ENCODE measurements around the gene GNRHR.

- TF ChIP-seq, protein P1, sequence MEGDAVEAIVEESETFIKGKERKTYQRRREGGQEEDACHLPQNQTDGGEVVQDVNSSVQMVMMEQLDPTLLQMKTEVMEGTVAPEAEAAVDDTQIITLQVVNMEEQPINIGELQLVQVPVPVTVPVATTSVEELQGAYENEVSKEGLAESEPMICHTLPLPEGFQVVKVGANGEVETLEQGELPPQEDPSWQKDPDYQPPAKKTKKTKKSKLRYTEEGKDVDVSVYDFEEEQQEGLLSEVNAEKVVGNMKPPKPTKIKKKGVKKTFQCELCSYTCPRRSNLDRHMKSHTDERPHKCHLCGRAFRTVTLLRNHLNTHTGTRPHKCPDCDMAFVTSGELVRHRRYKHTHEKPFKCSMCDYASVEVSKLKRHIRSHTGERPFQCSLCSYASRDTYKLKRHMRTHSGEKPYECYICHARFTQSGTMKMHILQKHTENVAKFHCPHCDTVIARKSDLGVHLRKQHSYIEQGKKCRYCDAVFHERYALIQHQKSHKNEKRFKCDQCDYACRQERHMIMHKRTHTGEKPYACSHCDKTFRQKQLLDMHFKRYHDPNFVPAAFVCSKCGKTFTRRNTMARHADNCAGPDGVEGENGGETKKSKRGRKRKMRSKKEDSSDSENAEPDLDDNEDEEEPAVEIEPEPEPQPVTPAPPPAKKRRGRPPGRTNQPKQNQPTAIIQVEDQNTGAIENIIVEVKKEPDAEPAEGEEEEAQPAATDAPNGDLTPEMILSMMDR (conservative IDR thresholded peaks at IDR 0.05): no peak
- TF ChIP-seq ZFX (IDR thresholded peaks at IDR 0.05): no peak
Measured at GRCh38 chr4:67702166-67702565, 52.0 kb downstream of the GNRHR start.

Data from C4-2B (cell line).